Breast epithelium (tissue), 3 donors: ENCODE measurements around the gene FHIT.

Source experiments
- CTCF ChIP-seq, 3 donors: fragments of 450-650 bp; IDR thresholded peaks; one replicate each; pipeline ENCODE4 v1.5.1; 2016 to 2017; ENCODE audit warnings: antibody characterized with exemption in 3 of 3, mild to moderate bottlenecking in 3 of 3, moderate library complexity in 3 of 3
- POLR2A ChIP-seq: fragments of 450-650 bp; IDR thresholded peaks from one replicate; pipeline ENCODE4 v1.6.1; 2016; ENCODE audit warnings: antibody characterized with exemption, mild to moderate bottlenecking, moderate library complexity
- POLR2AphosphoS5 ChIP-seq, 3 donors: sonication (generic); formaldehyde crosslinking; IDR thresholded peaks; one replicate each; pipeline ENCODE4 v1.6.1; 2017; ENCODE audit warnings: antibody characterized with exemption in 3 of 3

- TF ChIP-seq CTCF (IDR thresholded peaks at IDR 0.05), result no peak
- no peak for TF ChIP-seq POLR2A
- TF ChIP-seq POLR2AphosphoS5 (IDR thresholded peaks at IDR 0.05), result no peak
Observed at GRCh38 chr3:60754617-60755016, 496.6 kb downstream of the FHIT start.
